ENCODE results near the gene MRNIP.

The MRNIP gene, protein sequence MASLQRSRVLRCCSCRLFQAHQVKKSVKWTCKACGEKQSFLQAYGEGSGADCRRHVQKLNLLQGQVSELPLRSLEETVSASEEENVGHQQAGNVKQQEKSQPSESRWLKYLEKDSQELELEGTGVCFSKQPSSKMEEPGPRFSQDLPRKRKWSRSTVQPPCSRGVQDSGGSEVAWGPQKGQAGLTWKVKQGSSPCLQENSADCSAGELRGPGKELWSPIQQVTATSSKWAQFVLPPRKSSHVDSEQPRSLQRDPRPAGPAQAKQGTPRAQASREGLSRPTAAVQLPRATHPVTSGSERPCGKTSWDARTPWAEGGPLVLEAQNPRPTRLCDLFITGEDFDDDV

DNA sequence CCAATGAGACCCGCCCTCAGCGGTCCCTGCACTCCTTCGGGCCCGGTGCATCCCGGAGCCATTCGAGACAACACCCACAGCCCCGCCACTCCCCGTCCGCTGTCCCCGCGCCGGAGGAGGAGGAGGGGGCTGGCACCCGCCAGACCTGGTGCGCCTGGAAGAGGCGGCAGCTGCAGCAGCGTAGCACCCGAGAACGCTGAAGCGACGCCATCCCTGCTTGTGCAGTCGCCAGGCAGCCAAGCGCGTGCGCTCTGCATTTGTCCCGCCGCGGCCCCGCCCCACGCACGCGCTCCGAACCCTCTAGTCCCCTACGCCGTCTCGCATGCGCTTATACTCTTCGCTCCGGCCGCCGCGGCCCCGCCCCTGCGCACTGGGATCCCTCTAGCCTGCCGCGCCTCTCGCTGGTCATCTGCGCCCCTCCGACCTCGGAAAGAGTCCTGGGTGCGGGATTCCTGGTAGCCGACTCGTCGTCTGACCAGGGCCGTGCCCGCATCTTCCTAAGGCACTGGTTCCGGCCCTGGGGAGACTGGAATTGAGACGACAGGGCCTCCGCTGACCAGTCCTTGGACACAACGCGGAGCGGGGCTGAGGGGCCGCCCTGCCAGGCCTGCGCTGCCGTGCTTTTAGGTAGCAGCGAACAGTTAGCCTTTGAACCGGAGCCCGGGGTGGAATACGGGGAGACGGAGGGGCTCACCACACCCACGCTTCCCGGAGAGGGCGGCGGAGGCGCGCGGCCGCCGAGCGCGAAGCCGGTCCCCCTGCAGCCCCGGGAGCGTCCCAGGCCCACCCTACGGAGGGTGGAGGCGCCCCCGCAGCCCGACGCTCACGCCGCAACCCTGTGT, at the start of gene MRNIP:
Gene MRNIP, minus strand, starts transcription at position 232 of the 842 bp plus-strand sequence. Its CDS starts 21 bp downstream, at position 211.
- DNase-seq (ENCODE audit: extremely low read depth in 1 of 2, low read depth in 1 of 2), result peak; percentile 66 to 87

DNA sequence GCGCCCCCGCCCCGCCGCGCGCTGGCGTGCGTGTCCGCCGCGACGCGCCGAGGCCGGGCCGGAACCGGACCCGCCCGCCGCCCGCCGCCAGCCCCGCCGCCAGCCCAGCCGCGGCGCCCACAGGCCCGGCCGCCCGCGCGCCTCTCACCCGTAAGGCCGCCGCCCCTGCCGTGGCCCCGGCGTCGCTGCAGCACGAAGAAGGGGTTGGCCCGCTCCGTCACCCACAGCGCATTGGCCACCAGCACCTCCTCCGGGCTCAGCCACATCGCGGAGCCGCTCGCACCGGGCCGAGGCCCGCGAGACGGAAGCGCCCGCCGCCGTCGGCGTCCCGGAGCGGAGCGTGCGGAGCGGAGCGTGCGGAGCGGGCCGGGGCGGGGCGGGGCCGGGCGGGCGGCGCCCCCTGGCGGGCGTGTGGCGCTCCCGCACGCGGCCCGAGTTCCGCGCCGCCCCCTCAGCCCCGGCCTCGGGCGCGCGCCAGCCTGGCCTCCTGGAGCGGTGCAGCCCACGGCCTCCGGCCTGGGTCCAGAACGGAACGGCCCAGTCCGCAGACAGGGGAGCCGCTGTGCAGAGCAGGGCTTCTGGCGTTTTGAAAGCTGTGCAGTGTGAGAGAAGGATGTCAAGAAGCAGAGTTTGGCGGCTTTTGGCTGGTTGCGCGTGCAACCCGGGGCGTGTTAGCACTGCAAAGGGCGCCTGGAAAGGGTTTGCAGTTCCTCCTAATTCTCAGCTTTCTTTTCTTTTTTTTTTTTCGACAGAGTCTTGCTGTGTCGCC, 49.1 kb upstream of the MRNIP start, which contains the start of gene TBC1D9B:
Gene TBC1D9B, minus strand, starts transcription at position 342 of the 769 bp plus-strand sequence. Its CDS starts 76 bp downstream, at position 266.
- peak; percentile 27 to 54 for DNase-seq (ENCODE audit: extremely low read depth in 1 of 2, low read depth in 1 of 2)

DNA sequence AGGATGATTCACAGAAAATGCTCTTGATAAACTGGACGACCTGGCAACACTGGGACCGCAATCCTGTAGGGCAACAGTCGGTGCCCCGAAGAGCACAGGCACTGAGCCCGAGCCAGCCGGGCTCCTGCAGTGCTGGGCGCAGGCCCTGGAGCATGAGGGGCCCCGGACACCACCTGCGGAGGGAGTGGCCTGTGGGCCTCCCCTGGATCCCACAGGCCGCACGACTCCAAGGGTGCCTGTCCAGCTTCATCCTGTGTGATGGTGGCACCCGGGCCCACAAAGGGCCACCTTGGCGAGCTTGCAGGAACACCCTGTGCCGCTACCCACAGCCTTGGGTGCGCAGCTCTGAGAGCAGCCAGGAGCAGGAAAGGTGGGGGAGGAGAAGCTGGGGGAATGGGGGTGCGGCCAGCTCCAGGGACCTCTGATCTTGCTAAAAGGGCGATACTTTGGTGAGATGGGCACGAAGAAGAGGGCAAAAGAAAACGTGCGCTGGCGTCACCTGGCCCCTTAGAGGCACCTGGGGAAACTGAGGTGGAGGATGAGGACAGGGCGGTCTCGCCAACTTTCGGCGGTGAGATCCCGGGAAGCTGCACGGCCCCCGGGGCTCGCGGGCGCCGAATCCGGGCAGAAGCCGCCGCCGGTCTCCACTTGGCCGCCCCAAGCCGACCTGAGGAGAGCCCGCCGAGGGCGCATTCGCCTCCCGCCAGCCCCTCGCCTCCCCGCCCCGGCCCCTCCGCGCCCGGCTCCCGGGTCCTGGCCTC, 48.4 kb upstream of the MRNIP start:
- no peak for DNase-seq (ENCODE audit: extremely low read depth in 1 of 2, low read depth in 1 of 2)

DNA sequence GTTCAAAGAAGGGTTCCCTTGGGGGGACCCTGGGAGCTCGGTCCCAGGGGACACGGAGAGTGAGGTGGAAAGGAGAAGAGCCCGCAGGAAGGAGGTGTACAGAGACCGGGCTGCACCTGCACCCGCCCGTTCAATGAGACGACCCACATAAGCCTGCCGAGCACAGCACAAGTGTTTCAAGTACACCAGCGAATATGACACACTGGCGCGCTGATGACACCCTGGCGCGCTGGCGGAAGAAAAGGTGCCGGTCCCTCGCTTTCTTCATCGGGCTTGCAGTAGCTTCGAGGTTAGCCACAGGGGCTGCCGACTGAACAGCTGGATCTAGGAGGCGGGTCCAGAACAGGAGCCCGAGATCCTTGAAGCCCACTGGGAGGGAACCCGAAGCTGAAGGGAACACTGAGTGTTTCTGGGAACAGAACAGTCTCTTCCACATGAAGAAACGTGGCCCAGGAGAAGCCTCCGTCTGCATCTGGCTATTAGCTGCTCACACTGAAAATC, 47.7 kb upstream of the MRNIP start:
- no peak for DNase-seq (ENCODE audit: extremely low read depth in 1 of 2, low read depth in 1 of 2)

DNA sequence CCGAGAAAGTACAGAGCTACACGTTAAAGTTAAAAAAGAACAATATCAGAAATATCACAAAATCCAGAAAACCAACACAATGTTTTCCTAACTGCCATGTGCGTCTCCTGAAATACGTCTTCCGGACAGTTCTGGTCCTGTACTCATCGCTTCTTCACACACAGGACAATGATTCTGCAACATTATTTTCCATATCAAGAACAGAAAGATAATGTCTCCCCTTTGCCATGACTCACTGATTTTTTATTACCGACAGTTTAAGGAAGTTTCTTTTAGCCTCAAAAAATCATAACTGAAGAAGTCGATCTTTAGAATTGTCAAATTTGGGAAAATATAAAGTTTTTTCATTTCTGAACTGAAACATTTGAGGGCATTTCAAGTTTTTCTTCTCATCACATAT, 46.5 kb upstream of the MRNIP start:
- DNase-seq (ENCODE audit: extremely low read depth in 1 of 2, low read depth in 1 of 2), result no peak

DNA sequence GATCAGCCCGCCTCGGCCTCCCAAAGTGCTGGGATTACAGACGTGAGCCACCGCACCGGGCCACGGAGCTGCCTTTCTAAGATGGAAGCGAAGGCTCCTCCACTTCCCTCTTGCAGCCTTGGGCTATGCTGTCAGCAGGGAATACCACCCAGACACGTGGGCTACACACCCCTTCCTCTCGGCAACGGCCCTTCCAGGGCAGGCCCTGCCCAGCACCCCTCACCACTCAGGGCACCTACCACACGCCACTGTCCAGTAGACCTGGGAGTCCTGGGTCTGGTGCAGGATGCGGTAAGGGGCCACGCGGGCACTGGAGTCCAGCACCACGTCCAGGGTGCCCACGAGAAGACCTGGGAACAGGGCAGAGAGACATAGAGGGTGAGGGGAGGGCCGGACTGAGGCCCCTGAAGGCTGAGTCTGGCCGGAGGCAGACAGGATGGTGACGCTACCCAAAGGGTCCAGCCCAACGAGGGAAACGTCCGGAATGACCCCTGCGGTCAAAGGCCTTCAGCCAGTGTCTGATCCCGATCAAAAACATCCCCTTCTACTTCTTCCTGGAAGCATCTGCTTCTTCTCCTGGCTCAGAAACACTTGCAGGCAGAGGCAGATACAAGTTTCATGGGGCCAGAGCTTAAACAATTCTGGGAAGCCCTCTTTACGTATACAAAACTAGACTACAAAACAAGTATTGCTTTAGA, 46.0 kb upstream of the MRNIP start:
- no peak for DNase-seq (ENCODE audit: extremely low read depth in 1 of 2, low read depth in 1 of 2)

DNA sequence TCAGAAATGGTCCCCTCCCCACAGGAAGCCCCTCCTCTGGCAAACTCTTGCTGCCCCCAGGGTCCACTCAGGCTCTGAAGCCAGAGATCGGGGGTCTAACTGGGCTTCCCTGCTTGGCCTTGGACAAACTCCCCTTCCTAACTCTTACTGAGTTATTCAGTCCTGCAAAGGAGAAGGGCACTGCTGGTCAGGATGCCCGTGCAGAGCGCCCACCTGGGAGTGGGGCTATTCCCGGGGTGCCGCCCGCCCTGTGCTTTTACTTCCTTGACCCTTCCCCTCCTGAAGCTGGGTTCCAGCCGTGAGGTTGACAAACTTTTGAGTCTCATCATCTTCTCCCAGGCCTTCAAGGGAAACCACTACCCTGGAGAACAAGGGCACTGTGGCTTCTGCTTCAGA, 44.1 kb upstream of the MRNIP start:
- no peak for DNase-seq (ENCODE audit: extremely low read depth in 1 of 2, low read depth in 1 of 2)

DNA sequence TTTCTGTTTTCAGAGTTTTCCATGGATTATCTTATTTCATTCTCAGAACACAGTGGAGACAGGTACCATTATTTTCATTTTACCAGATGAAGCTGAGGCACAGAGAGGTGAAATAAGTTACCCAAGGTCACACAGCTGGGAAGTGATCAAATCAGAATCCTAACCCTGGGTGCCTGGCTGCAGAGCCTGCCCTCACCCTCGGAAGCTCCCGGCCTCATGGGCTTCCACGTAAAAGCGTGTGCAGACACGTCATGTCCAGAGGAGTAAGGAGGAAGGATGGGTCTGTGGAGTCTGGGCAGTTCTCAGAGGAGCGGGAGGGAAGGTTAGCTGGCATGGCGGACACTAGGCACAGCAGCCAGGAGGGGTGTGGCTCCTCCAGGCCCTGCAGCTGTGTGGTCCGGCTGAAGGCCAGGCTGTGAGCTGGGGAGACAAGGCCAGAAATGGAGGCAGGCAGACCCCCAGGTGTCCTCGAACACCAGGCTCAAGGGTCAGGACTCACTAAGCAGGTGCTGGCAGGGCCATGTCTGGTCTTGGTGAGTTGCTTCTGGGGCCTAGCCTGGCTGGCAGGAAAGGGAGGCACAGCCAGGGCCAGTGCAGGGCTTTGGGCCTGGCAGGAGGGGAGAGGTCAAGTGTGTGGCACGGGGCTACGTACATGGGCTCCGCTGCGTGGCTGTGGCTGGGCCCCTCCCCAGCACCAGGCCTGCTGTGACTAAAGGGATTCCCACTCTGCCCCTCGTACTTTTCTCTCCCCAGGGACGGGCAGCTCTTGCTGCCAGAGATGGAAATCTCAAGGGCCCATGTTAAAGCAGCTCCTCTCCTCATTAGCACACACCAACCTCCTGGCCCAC, 43.5 kb upstream of the MRNIP start:
- DNase-seq (ENCODE audit: extremely low read depth in 1 of 2, low read depth in 1 of 2), result no peak

DNA sequence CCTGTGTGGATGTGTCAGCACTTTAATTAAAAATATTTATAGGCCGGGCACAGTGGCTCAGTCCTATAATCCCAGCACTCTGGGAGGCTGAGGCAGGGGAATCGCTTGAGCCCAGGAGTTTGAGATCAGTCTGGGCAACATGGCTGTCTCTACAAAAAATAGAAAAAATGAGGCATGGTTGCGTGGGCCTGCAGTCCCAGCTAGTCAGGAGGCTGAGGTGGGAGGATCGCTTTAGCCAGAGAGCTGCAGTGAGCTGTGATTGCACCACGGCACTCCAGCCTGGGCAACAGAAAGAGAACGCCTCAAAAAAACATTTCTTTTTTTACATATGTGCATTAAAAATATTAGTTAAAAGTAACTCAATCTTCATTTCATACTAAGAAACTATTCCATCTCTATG, 42.8 kb upstream of the MRNIP start:
- no peak for DNase-seq (ENCODE audit: extremely low read depth in 1 of 2, low read depth in 1 of 2)

DNA sequence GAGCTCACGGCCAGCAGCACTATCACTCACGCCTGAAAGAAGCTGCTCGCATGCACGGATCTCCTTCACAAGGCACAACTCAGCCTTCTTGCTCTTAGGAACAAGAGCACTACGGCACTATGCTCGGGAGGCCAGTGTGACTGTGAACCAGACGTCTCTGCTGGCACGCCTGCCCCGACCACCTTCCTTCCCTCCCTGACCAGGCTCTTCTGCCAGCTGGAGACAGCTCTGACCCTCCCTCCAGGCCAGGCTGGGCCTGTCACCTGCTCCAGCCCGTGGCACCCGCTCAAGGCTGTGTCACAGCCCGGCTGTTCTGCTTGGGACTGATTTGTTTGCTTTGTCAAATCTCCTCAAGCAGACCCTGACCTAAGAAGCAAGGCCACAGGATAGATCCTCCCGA, 42.1 kb upstream of the MRNIP start:
- DNase-seq (ENCODE audit: extremely low read depth in 1 of 2, low read depth in 1 of 2), result no peak

DNA sequence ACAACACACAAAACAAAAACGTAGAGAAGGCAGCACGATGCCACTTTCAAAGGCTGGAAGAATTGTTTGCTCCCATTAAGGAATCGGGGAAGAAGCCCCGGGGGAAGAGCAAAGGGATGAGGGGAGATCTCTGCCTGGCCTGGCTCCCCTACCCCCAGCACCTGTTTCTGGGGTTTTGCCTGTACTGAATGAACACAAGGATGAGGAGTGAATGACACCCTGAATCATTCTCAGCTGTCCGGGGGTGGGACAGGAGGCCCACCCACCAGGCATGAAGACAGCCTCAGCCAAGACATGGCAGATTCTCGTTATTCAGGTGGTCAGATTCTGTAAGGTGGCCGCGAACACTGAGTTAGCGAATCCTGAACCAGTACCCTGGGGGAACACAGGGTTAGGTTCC, 41.6 kb upstream of the MRNIP start:
- DNase-seq (ENCODE audit: extremely low read depth in 1 of 2, low read depth in 1 of 2), result no peak

DNA sequence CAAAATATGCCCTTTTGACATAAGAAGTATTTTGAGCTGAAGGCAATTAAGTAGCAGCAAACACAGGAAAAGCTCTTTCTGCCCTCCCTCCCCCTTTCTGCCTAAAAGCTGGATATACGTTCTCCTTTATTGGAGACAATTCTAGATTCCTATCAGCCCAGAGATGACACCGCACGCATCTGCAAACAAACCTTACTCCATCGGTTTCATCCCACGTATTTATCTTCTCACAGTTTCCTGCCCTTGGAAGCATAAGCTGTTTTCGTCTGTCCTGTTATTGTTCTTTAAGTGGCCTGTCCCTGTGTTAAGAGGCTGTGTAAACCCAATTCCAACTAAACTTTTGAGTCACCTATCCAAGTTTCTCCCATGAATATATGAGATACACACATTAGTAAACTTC, 37.2 kb upstream of the MRNIP start:
- no peak for DNase-seq (ENCODE audit: extremely low read depth in 1 of 2, low read depth in 1 of 2)

DNA sequence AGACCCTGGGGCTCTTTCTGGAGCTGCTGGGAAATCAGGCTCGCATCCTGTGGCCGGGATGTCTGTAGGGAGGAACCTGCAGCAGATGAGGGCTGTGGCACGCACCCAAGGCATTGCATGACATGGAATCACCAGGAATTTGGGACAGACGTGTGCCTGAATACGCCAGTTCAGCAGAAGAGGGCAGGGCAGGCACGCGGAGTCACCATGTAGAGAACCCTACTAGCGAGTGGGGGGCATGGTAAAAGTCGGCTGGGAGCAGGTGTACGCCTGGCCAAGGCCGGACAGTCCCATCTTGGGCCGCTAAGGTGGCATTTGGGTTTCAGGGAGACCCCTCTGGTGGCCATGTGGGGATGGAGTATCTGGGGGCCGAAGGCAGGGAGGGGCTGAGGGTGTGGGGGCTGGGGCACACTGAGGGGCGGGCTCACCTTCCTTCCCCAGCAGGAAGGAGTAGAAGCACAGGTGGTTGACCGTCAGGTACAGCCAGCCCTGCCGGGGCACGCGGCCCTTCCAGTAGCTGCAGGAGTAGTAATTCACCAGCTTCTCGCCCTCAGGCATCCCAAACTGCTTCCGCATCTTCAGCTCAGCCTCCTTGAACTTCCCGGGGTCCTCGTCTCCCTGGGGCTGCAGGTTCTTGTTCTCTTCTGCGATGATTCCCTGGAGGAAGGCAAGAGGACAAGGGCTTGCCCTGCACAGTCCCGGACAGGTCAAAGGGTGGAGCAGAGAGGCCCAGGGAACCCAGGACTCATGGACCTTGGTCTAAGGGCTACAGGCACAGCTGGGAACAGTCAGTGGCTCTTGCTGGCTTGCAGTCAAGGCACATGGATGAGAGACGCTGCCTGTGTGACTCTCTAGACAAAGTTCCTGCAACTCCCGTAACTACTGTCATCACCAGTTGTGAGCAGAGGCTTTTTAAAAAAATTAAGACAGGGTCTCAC, 35.6 kb upstream of the MRNIP start:
- no peak for DNase-seq (ENCODE audit: extremely low read depth in 1 of 2, low read depth in 1 of 2)

DNA sequence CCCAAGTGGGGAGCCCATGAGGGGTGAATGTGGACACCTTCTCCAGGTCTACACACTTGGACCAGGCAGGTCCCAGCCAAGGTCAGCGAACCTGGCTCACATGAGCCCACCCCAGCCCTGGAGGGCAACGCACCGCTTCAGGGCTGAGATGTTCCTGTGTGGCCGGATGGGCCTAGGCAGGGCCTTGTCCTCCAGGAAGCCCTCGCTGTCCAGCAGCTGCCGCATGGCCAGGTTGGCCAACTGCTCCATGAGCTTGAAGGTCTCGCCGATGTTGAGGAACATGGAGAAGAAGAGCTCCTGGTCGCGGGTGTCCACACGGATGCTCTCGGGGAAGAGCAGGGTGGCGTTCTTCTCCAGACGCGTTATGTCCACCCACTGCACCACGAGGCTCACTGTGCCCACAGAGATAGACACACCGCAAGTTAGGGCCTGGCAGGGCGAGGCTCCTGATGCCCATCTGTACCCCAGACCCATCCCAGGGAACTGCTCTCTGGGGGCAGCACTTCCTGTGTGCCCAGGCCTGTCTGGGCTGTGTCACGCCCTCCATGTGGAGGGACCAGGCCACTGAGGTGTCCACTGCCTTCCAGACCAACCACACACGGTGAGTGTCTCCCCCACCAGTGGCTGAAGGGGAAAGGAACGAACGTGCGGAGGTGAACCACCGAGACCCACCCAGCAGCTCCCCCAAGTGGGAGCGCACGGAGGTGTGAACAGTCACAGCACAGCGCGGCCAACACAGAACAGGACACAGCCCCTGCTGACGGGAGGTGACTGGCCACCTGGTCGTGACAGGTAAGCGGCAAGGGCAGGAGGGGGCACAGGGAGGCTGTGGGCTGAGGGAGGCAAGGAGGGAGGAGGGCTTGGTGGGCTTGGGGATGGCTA, 34.7 kb upstream of the MRNIP start:
- no peak for DNase-seq (ENCODE audit: extremely low read depth in 1 of 2, low read depth in 1 of 2)

DNA sequence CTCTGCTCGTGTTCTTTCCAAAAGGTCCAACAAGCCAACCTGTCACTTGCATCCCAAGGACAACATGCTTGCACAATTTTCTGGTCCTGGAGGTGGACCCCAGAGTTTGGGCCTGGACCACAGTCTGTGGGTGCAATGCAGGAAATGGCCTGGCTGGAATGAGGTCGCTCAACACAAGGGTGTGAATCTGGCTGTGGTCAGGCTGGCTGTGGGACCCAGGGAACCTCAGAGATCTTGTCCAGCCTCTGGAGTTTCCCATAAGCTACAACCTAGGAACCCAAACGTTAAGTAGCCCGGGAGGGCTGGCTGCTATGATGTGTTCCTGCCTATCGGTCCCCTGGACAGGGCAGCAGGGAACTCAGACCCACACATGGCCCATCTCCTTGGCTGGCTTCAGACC, 33.6 kb upstream of the MRNIP start:
- DNase-seq (ENCODE audit: extremely low read depth in 1 of 2, low read depth in 1 of 2), result no peak

DNA sequence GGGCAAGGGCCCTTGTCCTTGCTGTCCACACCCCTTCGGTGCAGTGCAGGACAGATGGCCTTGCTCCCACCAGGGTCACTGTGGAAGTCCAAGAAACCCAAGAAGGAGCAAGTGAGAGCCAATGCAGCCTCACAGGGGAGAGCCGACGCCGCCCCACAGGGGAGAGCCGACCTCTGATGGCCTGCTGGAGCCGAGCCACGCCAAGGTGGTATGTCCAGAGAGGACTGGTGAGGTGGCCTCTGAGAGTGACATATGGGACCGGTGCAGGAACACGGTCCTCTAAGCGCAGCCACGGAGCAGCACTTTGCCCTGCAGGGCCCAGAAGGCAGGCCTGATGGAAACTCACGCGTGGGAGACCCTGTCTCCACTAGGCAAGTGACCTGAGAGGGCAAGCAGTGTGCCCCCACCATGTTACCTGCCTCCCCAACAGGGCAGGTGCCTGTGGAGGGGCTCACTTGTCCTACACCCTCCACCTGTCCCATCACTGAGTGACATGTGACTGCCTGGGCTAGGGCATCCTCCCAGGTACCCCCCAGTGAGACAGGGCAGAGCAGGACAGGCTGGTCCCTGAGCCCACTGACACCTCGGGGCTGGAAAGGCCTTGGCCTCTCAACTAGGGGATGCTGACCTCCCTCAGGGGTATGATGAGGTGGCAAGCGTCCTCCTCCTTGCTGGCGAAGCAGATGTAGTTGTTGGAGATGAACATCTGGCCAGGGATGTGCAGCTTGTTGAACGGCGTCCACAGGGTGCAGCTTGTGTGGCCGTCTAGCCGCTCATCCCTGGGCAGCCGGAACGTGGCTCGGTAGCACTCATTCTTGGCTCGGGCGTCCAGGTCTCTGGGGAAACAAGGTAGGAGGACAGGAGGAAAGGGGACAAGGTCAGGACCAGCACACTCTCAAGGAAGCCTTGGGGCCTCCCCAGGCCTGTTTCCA, 32.4 kb upstream of the MRNIP start:
- DNase-seq (ENCODE audit: extremely low read depth in 1 of 2, low read depth in 1 of 2), result no peak
